ENCODE measurements around the gene CALHM6.

The CALHM6 gene

DNA sequence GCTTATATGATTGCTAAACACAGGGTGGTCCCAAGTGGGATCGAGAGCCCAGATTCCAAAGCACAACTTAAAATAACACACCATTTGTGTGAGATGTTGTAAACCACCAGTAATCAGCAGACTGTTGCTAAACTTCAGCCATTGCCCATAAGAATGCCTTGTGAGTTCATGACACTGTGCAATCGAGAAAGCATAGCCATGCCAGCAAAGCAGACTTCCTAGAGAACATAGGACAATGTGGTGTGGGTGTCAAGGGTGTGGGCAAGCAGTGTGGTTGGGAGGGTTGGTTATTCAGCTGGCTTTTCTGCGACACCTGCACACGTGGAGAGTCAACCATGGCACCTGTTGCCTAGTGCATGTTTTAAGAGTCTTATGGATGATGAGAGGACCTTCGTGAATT, 16.1 kb upstream of the CALHM6 start:
- Histone ChIP-seq H3K4me3 (ENCODE audit: low read depth, low read length) (no peak overlapping the region), H3K27me3 (replicated peaks) (no peaks in the 10 kb centered on the region), H3K36me3 (replicated peaks) (no peaks in the 10 kb centered on the region), H3K27ac (no peak overlapping the region)
- in situ Hi-C loops (cut with HindIII; ENCODE audit: low pct_ligation_motif_present, low sequenced_read_pairs) = no loop called here
- no peak for TF ChIP-seq CTCF (IDR thresholded peaks at IDR 0.05; ENCODE audit: low read depth, low read length, missing control alignments)
- no peak for DNase-seq

- Histone ChIP-seq H3K4me3 (ENCODE audit: low read depth, low read length) (no peak overlapping the region), H3K27ac (no peak overlapping the region), H3K36me3 (replicated peaks) (no peaks in the 10 kb centered on the region), H3K27me3 (replicated peaks) (no peaks in the 10 kb centered on the region)
- DNase-seq = no peak
- no peak for TF ChIP-seq CTCF (IDR thresholded peaks at IDR 0.05; ENCODE audit: low read depth, low read length, missing control alignments)
- in situ Hi-C loops (cut with HindIII; ENCODE audit: low pct_ligation_motif_present, low sequenced_read_pairs) = no loop called here
Observed at GRCh38 chr6:116446399-116446798, 14.8 kb upstream of the CALHM6 start.

GRCh38 chr6:116447052-116447451, 14.1 kb upstream of the CALHM6 start:
- Histone ChIP-seq H3K27ac (peak overlapping the region; percentile 61), H3K4me3 (ENCODE audit: low read depth, low read length) (no peak overlapping the region), H3K36me3 (replicated peaks) (no peaks in the 10 kb centered on the region), H3K27me3 (replicated peaks) (no peaks in the 10 kb centered on the region)
- in situ Hi-C loops (cut with HindIII; ENCODE audit: low pct_ligation_motif_present, low sequenced_read_pairs) = no loop called here
- peak; percentile 23 for DNase-seq
- TF ChIP-seq CTCF (IDR thresholded peaks at IDR 0.05; ENCODE audit: low read depth, low read length, missing control alignments) = no peak

DNA sequence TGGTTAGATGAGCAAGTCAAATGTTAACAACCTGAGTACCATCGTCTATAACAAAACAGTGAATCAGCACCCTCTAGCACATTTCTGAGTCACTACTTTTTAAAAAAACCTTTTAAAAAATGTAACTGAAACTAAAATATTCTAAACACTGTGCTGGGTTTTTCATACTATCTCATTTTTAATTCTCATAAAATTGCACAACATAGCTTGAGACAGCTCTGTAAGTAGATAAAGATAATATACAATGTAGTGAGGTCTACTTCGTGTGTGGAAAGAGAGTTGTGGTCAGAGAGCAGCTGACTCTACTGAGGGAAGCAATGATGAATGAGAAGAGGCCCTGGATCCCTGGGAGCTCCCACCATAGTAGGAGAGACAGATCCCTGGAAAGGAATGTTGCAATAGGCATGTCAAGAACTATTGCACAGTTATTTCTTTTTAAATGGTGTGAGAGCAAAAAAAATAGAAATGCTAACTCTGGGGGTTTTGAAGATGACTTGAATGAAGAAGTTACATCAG, 13.6 kb upstream of the CALHM6 start:
- H3K27me3 ChIP-seq (replicated peaks) = no peaks in the 10 kb centered on the region
- no peaks in the 10 kb centered on the region for H3K36me3 ChIP-seq (replicated peaks)
- in situ Hi-C loops (cut with HindIII; ENCODE audit: low pct_ligation_motif_present, low sequenced_read_pairs) = no loop called here
- H3K27ac ChIP-seq = peak overlapping the region; percentile 61
- no peak overlapping the region for H3K4me3 ChIP-seq (ENCODE audit: low read depth, low read length)
- TF ChIP-seq CTCF (IDR thresholded peaks at IDR 0.05; ENCODE audit: low read depth, low read length, missing control alignments) = no peak
- peak; percentile 94 for DNase-seq

DNA sequence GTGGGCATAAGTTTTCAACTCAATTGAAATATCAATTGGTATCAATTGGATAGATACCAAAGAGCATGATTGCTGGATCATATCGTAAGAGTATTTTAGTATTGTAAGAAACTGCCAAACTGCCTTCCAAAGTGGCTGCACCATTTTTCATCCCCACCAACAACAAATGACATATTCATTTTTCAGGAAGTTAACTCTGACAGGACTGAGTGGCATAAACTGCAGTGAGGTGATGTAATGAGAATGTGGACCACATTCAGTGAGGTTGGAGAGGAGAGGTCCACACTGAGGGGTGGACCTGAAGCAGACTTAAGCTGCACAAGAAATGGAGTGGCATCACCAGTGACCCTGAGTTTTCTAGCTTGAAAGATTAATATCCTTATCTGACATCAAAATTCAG, 11.6 kb upstream of the CALHM6 start:
- Histone ChIP-seq H3K4me3 (ENCODE audit: low read depth, low read length) (no peak overlapping the region), H3K27ac (no peak overlapping the region), H3K36me3 (replicated peaks) (no peaks in the 10 kb centered on the region), H3K27me3 (replicated peaks) (no peaks in the 10 kb centered on the region)
- in situ Hi-C loops (cut with HindIII; ENCODE audit: low pct_ligation_motif_present, low sequenced_read_pairs) = no loop called here
- no peak for TF ChIP-seq CTCF (IDR thresholded peaks at IDR 0.05; ENCODE audit: low read depth, low read length, missing control alignments)
- no peak for DNase-seq

DNA sequence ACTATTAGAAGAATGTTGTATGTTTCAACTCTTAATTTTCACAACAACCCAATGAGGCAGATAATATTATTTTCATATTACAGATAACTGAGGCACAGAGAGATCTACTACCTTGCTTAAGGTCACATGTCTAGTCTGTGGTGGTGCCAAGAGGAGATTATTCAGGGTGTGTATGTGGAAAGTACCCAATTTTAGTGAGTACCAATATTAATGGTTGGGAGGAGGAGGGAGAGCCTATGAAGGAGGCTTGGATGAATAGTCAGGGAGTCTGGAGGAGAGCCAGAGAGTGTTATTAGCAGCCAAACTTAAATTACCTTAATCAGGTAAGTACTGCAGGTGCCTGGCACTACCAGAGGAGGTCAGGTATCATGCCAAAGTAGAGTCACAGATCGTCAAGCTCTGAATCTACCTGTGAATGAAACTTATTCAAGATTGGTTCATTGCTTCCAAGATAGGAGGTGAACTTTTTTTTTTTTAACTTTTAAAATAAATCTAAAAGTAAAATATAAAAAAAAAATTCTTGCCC, 10.9 kb upstream of the CALHM6 start:
- no peak for TF ChIP-seq CTCF (IDR thresholded peaks at IDR 0.05; ENCODE audit: low read depth, low read length, missing control alignments)
- no peak for DNase-seq
- Histone ChIP-seq H3K27ac (no peak overlapping the region), H3K4me3 (ENCODE audit: low read depth, low read length) (no peak overlapping the region), H3K36me3 (replicated peaks) (no peaks in the 10 kb centered on the region), H3K27me3 (replicated peaks) (no peaks in the 10 kb centered on the region)
- in situ Hi-C loops (cut with HindIII; ENCODE audit: low pct_ligation_motif_present, low sequenced_read_pairs) = no loop called here
